ENCODE measurements around the gene PTGS2.
A peak's percentile ranks its signal among the peaks of the same experiment; 100 is the strongest.

Gene PTGS2

DNA sequence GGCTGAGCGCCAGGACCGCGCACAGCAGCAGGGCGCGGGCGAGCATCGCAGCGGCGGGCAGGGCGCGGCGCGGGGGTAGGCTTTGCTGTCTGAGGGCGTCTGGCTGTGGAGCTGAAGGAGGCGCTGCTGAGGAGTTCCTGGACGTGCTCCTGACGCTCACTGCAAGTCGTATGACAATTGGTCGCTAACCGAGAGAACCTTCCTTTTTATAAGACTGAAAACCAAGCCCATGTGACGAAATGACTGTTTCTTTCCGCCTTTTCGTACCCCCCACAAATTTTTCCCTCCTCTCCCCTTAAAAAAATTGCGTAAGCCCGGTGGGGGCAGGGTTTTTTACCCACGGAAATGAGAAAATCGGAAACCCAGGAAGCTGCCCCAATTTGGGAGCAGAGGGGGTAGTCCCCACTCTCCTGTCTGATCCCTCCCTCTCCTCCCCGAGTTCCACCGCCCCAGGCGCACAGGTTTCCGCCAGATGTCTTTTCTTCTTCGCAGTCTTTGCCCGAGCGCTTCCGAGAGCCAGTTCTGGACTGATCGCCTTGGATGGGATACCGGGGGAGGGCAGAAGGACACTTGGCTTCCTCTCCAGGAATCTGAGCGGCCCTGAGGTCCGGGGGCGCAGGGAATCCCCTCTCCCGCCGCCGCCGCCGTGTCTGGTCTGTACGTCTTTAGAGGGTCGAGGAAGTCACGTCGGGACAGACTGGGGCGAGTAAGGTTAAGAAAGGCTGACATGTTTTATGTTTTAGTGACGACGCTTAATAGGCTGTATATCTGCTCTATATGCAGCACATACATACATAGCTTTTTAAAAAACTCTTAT is at the start of gene PTGS2 (continued):
- TF ChIP-seq, protein P1, sequence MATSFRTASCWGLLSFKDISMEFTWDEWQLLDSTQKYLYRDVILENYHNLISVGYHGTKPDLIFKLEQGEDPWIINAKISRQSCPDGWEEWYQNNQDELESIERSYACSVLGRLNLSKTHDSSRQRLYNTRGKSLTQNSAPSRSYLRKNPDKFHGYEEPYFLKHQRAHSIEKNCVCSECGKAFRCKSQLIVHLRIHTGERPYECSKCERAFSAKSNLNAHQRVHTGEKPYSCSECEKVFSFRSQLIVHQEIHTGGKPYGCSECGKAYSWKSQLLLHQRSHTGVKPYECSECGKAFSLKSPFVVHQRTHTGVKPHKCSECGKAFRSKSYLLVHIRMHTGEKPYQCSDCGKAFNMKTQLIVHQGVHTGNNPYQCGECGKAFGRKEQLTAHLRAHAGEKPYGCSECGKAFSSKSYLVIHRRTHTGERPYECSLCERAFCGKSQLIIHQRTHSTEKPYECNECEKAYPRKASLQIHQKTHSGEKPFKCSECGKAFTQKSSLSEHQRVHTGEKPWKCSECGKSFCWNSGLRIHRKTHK (tag by site-specific recombination; IDR thresholded peaks at IDR 0.05): no peak
- TF ChIP-seq ZNF350 (tag by site-specific recombination; IDR thresholded peaks at IDR 0.05) (no peak), BCL6B (tag by site-specific recombination; IDR thresholded peaks at IDR 0.05) (no peak), MYNN (tag by site-specific recombination; IDR thresholded peaks at IDR 0.05; ENCODE audit: borderline replicate concordance) (no peak), KLF1 (tag by site-specific recombination; IDR thresholded peaks at IDR 0.05) (peak; percentile 23; the same call in 1 of the 2 replicates), GLIS2 (tag by site-specific recombination; IDR thresholded peaks at IDR 0.05) (peak; percentile 50), KLF10 (tag by site-specific recombination; IDR thresholded peaks at IDR 0.05) (no peak), SETDB1 (IDR thresholded peaks at IDR 0.05; ENCODE audit: insufficient read length, low read length) (no peak), ZNF214 (tag by site-specific recombination; IDR thresholded peaks at IDR 0.05; ENCODE audit: borderline replicate concordance) (no peak), ZFP41 (tag by site-specific recombination; IDR thresholded peaks at IDR 0.05; ENCODE audit: borderline replicate concordance) (no peak), ZNF48 (tag by site-specific recombination; IDR thresholded peaks at IDR 0.05) (no peak), ZFP3 (tag by site-specific recombination; IDR thresholded peaks at IDR 0.05; ENCODE audit: low read depth) (no peak), OVOL3 (tag by site-specific recombination; IDR thresholded peaks at IDR 0.05) (no peak), WT1 (tag by site-specific recombination; IDR thresholded peaks at IDR 0.05) (no peak), ZNF266 (tag by site-specific recombination; IDR thresholded peaks at IDR 0.05; ENCODE audit: low read depth) (no peak), ZNF529 (tag by site-specific recombination; IDR thresholded peaks at IDR 0.05; ENCODE audit: insufficient replicate concordance) (no peak), ZNF404 (tag by site-specific recombination; IDR thresholded peaks at IDR 0.05) (no peak), MZF1 (tag by site-specific recombination; IDR thresholded peaks at IDR 0.05; ENCODE audit: borderline replicate concordance) (peak; percentile 64; the same call in 1 of the 2 replicates), SP3 (tag by site-specific recombination; IDR thresholded peaks at IDR 0.05) (peak; percentile 47; the same call in 1 of the 2 replicates), ZNF140 (tag by site-specific recombination; IDR thresholded peaks at IDR 0.05) (no peak), SALL2 (tag by site-specific recombination; IDR thresholded peaks at IDR 0.05; ENCODE audit: borderline replicate concordance) (no peak), SCRT2 (tag by site-specific recombination; IDR thresholded peaks at IDR 0.05) (no peak), KLF17 (tag by site-specific recombination; IDR thresholded peaks at IDR 0.05) (no peak), HOXA7 (CRISPR knock-in tag; IDR thresholded peaks at IDR 0.05; ENCODE audit: borderline replicate concordance) (no peak), ZNF426 (tag by site-specific recombination; IDR thresholded peaks at IDR 0.05) (no peak)
- TF ChIP-seq, protein P2, sequence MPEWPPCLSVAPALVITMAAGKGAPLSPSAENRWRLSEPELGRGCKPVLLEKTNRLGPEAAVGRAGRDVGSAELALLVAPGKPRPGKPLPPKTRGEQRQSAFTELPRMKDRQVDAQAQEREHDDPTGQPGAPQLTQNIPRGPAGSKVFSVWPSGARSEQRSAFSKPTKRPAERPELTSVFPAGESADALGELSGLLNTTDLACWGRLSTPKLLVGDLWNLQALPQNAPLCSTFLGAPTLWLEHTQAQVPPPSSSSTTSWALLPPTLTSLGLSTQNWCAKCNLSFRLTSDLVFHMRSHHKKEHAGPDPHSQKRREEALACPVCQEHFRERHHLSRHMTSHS (tag by site-specific recombination; IDR thresholded peaks at IDR 0.05): no peak
- TF ChIP-seq, protein P3, sequence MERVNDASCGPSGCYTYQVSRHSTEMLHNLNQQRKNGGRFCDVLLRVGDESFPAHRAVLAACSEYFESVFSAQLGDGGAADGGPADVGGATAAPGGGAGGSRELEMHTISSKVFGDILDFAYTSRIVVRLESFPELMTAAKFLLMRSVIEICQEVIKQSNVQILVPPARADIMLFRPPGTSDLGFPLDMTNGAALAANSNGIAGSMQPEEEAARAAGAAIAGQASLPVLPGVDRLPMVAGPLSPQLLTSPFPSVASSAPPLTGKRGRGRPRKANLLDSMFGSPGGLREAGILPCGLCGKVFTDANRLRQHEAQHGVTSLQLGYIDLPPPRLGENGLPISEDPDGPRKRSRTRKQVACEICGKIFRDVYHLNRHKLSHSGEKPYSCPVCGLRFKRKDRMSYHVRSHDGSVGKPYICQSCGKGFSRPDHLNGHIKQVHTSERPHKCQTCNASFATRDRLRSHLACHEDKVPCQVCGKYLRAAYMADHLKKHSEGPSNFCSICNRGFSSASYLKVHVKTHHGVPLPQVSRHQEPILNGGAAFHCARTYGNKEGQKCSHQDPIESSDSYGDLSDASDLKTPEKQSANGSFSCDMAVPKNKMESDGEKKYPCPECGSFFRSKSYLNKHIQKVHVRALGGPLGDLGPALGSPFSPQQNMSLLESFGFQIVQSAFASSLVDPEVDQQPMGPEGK (tag by site-specific recombination; IDR thresholded peaks at IDR 0.05): peak; percentile 74; the same call in 1 of the 2 replicates
- TF ChIP-seq, protein P4, sequence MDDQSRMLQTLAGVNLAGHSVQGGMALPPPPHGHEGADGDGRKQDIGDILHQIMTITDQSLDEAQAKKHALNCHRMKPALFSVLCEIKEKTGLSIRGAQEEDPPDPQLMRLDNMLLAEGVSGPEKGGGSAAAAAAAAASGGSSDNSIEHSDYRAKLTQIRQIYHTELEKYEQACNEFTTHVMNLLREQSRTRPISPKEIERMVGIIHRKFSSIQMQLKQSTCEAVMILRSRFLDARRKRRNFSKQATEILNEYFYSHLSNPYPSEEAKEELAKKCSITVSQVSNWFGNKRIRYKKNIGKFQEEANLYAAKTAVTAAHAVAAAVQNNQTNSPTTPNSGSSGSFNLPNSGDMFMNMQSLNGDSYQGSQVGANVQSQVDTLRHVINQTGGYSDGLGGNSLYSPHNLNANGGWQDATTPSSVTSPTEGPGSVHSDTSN (CRISPR knock-in tag; IDR thresholded peaks at IDR 0.05): no peak
- TF ChIP-seq, protein P5, sequence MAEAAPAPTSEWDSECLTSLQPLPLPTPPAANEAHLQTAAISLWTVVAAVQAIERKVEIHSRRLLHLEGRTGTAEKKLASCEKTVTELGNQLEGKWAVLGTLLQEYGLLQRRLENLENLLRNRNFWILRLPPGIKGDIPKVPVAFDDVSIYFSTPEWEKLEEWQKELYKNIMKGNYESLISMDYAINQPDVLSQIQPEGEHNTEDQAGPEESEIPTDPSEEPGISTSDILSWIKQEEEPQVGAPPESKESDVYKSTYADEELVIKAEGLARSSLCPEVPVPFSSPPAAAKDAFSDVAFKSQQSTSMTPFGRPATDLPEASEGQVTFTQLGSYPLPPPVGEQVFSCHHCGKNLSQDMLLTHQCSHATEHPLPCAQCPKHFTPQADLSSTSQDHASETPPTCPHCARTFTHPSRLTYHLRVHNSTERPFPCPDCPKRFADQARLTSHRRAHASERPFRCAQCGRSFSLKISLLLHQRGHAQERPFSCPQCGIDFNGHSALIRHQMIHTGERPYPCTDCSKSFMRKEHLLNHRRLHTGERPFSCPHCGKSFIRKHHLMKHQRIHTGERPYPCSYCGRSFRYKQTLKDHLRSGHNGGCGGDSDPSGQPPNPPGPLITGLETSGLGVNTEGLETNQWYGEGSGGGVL (tag by site-specific recombination; IDR thresholded peaks at IDR 0.05): peak; percentile 96
